Upper lobe of right lung (tissue), 1 donor: Measurements from ENCODE around the gene GET4. TPM values are rescaled to one million over a fixed set of nuclear protein-coding genes. Genes with fewer than 3 reads are reported as not detected.

Experiments
- ATAC-seq: fragments of 200-7000 bp; cut with Tn5 transposase; one replicate; pipeline ENCODE4 v1.9.1; 2020; ENCODE audit warnings: mild to moderate bottlenecking, moderate library complexity
- DNase-seq: peaks from one replicate; pipeline ENCODE4 v3.0.0-alpha.2; 2020
- H3K27ac ChIP-seq: fragments of 200-600 bp; one replicate; pipeline ENCODE4 v1.8.0; 2022
- H3K27me3 ChIP-seq: fragments of 200-600 bp; one replicate; pipeline ENCODE4 v1.8.0; 2022; ENCODE audit warnings: mild to moderate bottlenecking
- H3K36me3 ChIP-seq: fragments of 200-600 bp; one replicate; pipeline ENCODE4 v1.8.0; 2022
- H3K4me1 ChIP-seq: fragments of 200-600 bp; one replicate; pipeline ENCODE4 v1.8.0; 2022
- H3K4me3 ChIP-seq: fragments of 200-600 bp; one replicate; pipeline ENCODE4 v1.8.0; 2022; ENCODE audit warnings: mild to moderate bottlenecking
- H3K9me3 ChIP-seq: fragments of 200-600 bp; one replicate; pipeline ENCODE4 v1.8.0; 2022
- CTCF ChIP-seq: fragments of 200-600 bp; IDR thresholded peaks from one replicate; pipeline ENCODE4 v1.8.0; 2022; ENCODE audit warnings: antibody characterized with exemption
- intact Hi-C: fragments of 100-400 bp; cut with DNase I; formaldehyde crosslinking; loops from one replicate; pipeline ENCODE4 v1.11.0; 2022
- long read RNA-seq: library from polyadenylated mRNA; unstranded; transcript quantifications from one replicate; pipeline ENCODE4 v2.0.0, GENCODE V29; 2021
- total RNA-seq: library from RNA; stranded (reverse); fragmentation: NEBNext Ultra II Directional; extraction: Animal tissue kit (Norgen Biotek cat#: 25700); gene quantifications from one replicate; pipeline ENCODE4 v1.2.1, GENCODE V29; 2021
- donor health status: DM: no; HTN: yes; CAD: no; lungs with severe emphysema.

GET4 gene
- 35.1 TPM for total RNA-seq
- long read RNA-seq, full-length matches to known transcripts: 80 of 114 reads
- long read RNA-seq, partial matches to known transcripts: 15 of 114 reads
- long read RNA-seq, other reads (novel, unspliced or antisense): 19 of 114 reads

DNA sequence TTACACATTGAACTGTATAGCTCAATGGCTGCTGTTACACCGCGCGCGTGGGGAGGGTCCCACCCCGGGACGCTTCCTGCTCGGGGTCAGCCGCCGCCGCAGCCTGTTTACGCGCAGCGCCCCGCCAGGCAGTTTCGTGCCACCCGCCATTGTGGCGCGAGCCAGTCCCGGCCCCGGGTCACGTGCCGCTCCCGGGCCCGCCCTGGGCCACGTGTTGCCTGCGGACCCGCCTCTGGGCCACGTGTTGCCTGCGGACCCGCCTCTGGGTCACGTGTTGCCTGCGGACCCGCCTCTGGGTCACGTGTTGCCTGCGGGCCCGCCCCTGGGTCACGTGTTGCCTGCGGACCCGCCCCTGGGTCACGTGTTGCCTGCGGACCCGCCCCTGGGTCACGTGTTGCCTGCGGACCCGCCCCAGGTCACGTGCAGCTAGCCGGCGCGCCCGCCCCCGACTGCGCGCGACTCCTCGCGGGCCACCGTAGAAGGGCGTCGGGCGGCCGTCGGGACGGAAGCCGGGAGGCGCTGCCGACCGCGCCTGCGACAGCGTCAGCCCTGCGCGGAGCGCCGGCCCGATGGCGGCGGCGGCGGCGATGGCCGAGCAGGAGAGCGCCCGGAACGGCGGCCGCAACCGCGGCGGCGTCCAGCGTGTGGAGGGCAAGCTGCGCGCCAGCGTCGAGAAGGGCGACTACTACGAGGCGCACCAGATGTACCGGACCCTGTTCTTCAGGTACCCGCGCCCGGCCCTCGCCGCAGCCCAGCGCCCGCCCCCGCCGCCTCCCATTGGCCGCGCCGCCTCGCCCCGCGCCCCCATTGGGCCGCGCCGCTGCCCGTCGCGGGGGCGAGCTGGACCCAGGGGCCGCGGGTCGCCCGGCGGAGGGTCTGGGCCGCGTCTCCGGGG is at the start of gene GET4:
TSS of gene GET4 (plus strand) at position 478 of the 895 bp plus-strand sequence. CDS start at position 570, 92 bp downstream.
- peak; percentile 42 for TF ChIP-seq CTCF
- ATAC-seq (peak; percentile 90), DNase-seq (peak; percentile 98)
- Histone ChIP-seq H3K4me3 (peak within 1 kb of the TSS; percentile 71), H3K27ac (peak within 1 kb of the TSS; percentile 88), H3K36me3 (peaks cover 16% of the 10 kb centered on the region), H3K27me3 (no peaks in the 10 kb centered on the region), H3K4me1 (peaks cover 32% of the 10 kb centered on the region), H3K9me3 (no peaks in the 10 kb centered on the region)
- intact Hi-C loops: loop anchor here (5.0 kb wide), 1 partner anchor 89 kb away; no protein-coding TSS in a partner anchor

DNA sequence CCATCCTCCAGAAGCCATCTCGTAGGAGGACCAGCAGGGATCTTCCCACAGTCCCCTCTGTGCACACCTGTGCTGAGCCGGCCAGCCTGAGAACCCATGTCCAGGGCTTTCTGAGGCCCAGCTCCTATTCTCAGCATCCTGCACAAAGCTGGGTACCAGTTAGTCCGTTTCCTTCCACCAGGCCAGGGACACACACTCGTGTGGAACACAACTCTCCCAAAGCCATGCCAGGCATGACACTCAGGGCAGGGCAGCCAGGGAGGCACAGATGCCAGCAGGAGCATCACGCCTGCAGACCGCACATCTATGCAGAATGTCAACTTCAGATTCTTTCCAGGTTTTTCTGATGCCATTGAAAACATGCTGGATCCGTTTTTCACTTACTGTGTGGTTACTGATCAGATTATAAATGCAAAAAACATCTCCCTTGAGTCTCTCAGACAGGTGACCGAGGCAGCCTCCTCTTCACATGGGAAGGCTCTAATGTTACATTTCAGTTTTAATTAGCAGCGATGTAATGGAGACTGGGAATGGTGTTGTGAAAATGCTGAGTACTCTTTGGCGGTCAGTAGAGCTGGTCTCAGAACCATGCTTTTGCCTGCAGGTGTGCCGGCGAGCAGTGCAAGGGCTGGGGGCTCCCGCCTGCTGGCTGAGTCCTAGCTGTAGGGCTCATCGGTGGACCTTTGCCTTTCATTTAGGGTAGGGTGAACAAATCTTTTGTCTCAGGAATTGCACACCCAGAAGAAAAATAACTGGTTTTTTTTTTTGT is 47.4 kb upstream of the GET4 start:
- DNase-seq: no peak
- no peak for ATAC-seq
- TF ChIP-seq CTCF: no peak
- intact Hi-C loops: no loop called here
- H3K4me3 ChIP-seq: no peak overlapping the region
- no peaks in the 10 kb centered on the region for H3K9me3 ChIP-seq
- peaks cover 43% of the 10 kb centered on the region for H3K4me1 ChIP-seq
- H3K36me3 ChIP-seq: no peaks in the 10 kb centered on the region
- H3K27ac ChIP-seq: no peak overlapping the region
- H3K27me3 ChIP-seq: no peaks in the 10 kb centered on the region

DNA sequence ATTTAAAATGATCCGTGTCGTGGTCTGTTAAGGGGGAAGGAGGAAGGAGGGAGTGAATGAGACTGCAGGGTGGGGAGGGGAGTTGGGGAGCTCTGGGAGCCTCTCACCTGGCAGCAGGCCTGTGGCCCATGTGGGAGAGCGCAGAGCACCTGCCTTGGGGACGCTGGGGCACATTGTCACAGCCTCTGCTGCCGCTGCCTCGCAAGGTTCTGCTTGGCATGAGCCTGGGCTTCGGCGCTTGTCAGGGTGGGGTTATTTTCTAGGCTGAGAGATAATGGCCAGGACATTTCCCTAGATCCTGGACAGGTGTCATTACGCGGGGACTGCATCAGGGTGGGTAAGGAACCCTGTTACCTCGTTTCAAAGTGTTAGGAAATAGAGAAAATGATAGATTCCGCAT is 46.3 kb upstream of the GET4 start:
- no peak for DNase-seq
- Histone ChIP-seq H3K9me3 (no peaks in the 10 kb centered on the region), H3K4me1 (peaks cover 38% of the 10 kb centered on the region), H3K27ac (peak overlapping the region; percentile 88), H3K4me3 (no peak overlapping the region), H3K36me3 (no peaks in the 10 kb centered on the region), H3K27me3 (no peaks in the 10 kb centered on the region)
- TF ChIP-seq CTCF: no peak
- ATAC-seq: no peak
- intact Hi-C loops: no loop called here

DNA sequence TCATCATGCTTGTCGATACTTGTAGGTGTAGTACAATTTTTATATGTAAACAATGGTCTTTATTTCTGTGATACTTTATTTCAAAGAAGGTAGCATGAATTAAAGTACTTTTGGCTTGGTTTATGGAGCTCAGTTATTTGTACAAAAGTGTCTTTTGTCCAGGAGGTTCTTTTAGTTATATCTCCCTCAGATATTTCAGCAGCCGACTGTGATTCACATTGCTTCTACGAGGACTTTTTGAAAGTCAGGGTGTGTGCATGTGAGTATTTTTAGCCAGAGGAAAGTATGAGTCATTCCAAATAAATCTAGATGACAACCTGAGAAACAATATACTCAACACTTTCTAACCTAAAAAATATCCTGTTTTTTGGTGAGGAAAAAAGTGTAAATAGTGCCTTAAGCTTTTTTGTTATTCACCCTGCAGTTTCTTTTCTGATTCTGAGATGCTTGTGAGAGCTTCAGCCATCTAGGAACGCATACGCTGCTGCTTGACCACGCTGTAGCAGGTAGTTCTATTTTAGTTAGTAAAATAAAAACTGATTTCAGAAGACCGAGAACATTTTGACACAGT is 44.7 kb upstream of the GET4 start:
- Histone ChIP-seq H3K4me1 (peaks cover 42% of the 10 kb centered on the region), H3K27me3 (no peaks in the 10 kb centered on the region), H3K27ac (peak overlapping the region; percentile 88), H3K36me3 (no peaks in the 10 kb centered on the region), H3K9me3 (no peaks in the 10 kb centered on the region), H3K4me3 (peak overlapping the region; percentile 12)
- TF ChIP-seq CTCF: no peak
- intact Hi-C loops: no loop called here
- ATAC-seq (peak; percentile 62), DNase-seq (no peak)

- Histone ChIP-seq H3K4me3 (peak within 1 kb of the TSS; percentile 12), H3K4me1 (peaks cover 46% of the 10 kb centered on the region), H3K27me3 (no peaks in the 10 kb centered on the region), H3K27ac (peak within 1 kb of the TSS; percentile 88), H3K36me3 (no peaks in the 10 kb centered on the region), H3K9me3 (no peaks in the 10 kb centered on the region)
- DNase-seq: no peak
- TF ChIP-seq CTCF: no peak
- intact Hi-C loops: no loop called here
- peak; percentile 80 for ATAC-seq
These were observed 44.0 kb upstream of the GET4 start, which contains the start of gene SUN1 for GRCh38 chr7:832167-832967. TSS of gene SUN1 (plus strand) at chr7:832476. CDS start at chr7:832525, 49 bp downstream.
